HEK293 (cell line): ENCODE data around the gene ADCY3.

Source experiments
- CTCF ChIA-PET: fragments of 350-600 bp; formaldehyde crosslinking; extraction: SDS; loops from one replicate; lab custom pipeline; 2021; ENCODE audit warnings: antibody characterized with exemption; lab: Yijun Ruan, JAX
- POLR2A ChIA-PET: fragments of 300-600 bp; formaldehyde crosslinking; extraction: SDS; loops from one replicate; lab custom pipeline; 2020; ENCODE audit warnings: antibody characterized with exemption, inconsistent platforms; lab: Yijun Ruan, JAX
- H3K27ac ChIP-seq: fragments of 200-500 bp; sonication (Bioruptor generic); 2 replicates; pipeline ENCODE4 v1.5.1; 2014; ENCODE audit warnings: low read depth, low read length, control low read depth, inconsistent platforms; ENCODE audit errors: extremely low read depth
- H3K36me3 ChIP-seq, 2 experiments: fragments of 200-500 bp in 1 of 2; sonication (Bioruptor generic) in 1 of 2; 1 replicate in 1 of 2; 2 replicates in 1 of 2; pipeline ENCODE4 v1.5.1; 2014 to 2017; ENCODE audit warnings: inconsistent platforms in 2 of 2, low read length in 2 of 2; ENCODE audit not compliant: control insufficient read depth in 2 of 2, insufficient read depth in 1 of 2
- H3K4me1 ChIP-seq: fragments of 200-500 bp; sonication (Bioruptor generic); 2 replicates; pipeline ENCODE4 v1.5.1; 2014; ENCODE audit warnings: mild to moderate bottlenecking, low read length, inconsistent platforms; ENCODE audit not compliant: control insufficient read depth, insufficient read depth
- H3K4me3 ChIP-seq: 2 replicates; pipeline ENCODE4 v1.5.1; 2011; ENCODE audit warnings: low read depth, mild to moderate bottlenecking, control low read depth, low read length, moderate library complexity
- H3K9me3 ChIP-seq: fragments of 200-500 bp; sonication (Bioruptor generic); 2 replicates; pipeline ENCODE4 v1.5.1; 2014; ENCODE audit warnings: low read depth, low read length, inconsistent platforms; ENCODE audit not compliant: control insufficient read depth, insufficient read depth
- GLIS1 ChIP-seq: fragments of 450-650 bp; formaldehyde crosslinking; IDR thresholded peaks from 2 replicates; pipeline ENCODE4 v1.5.1; 2016; ENCODE audit warnings: missing biosample characterization, missing genetic modification characterization
- KLF1 ChIP-seq: fragments of 450-650 bp; formaldehyde crosslinking; IDR thresholded peaks from 2 replicates; pipeline ENCODE4 v1.5.1; 2016; ENCODE audit warnings: missing biosample characterization, missing genetic modification characterization
- OSR2 ChIP-seq: fragments of 450-650 bp; formaldehyde crosslinking; IDR thresholded peaks from 2 replicates; pipeline ENCODE4 v1.5.1; 2016; ENCODE audit warnings: missing biosample characterization, missing genetic modification characterization
- PRDM1 ChIP-seq: fragments of 450-650 bp; formaldehyde crosslinking; IDR thresholded peaks from 2 replicates; pipeline ENCODE4; 2016; ENCODE audit warnings: missing biosample characterization, missing genetic modification characterization
- PRDM10 ChIP-seq: fragments of 450-650 bp; formaldehyde crosslinking; IDR thresholded peaks from 2 replicates; pipeline ENCODE4 v1.5.1; 2016; ENCODE audit warnings: missing biosample characterization, missing genetic modification characterization
- TCF7L2 ChIP-seq: IDR thresholded peaks from 2 replicates; pipeline ENCODE4 v1.6.1; 2011; ENCODE audit warnings: low read depth, mild to moderate bottlenecking, inconsistent platforms, low read length, moderate library complexity, borderline replicate concordance
- ZNF2 ChIP-seq: fragments of 450-650 bp; formaldehyde crosslinking; IDR thresholded peaks from 2 replicates; pipeline ENCODE4 v1.5.1; 2016; ENCODE audit warnings: missing biosample characterization, missing genetic modification characterization
- ZNF324 ChIP-seq: fragments of 450-650 bp; formaldehyde crosslinking; IDR thresholded peaks from 2 replicates; pipeline ENCODE4 v1.5.1; 2016; ENCODE audit warnings: missing biosample characterization, missing genetic modification characterization
- ZNF510 ChIP-seq: fragments of 450-650 bp; formaldehyde crosslinking; IDR thresholded peaks from 2 replicates; pipeline ENCODE4 v1.5.1; 2018; ENCODE audit warnings: mild to moderate bottlenecking, missing genetic modification characterization, missing biosample characterization; ENCODE audit not compliant: insufficient replicate concordance
- ZNF530 ChIP-seq: fragments of 450-650 bp; formaldehyde crosslinking; IDR thresholded peaks from 2 replicates; pipeline ENCODE4 v1.5.1; 2016; ENCODE audit warnings: low read depth, missing biosample characterization, missing genetic modification characterization
- ZNF560 ChIP-seq: fragments of 450-650 bp; formaldehyde crosslinking; IDR thresholded peaks from 2 replicates; pipeline ENCODE4 v1.5.1; 2017; ENCODE audit warnings: missing biosample characterization, missing genetic modification characterization, borderline replicate concordance
- ZNF600 ChIP-seq: fragments of 450-650 bp; formaldehyde crosslinking; IDR thresholded peaks from 2 replicates; pipeline ENCODE4 v1.5.1; 2016; ENCODE audit warnings: missing biosample characterization, missing genetic modification characterization
- ZNF777 ChIP-seq: fragments of 450-650 bp; formaldehyde crosslinking; IDR thresholded peaks from 2 replicates; pipeline ENCODE4 v1.5.1; 2017; ENCODE audit warnings: missing biosample characterization, missing genetic modification characterization, borderline replicate concordance
- TF ChIP-seq, protein P1 (sequence below): fragments of 450-650 bp; formaldehyde crosslinking; IDR thresholded peaks from 2 replicates; pipeline ENCODE4 v1.5.1; 2017; ENCODE audit warnings: missing biosample characterization, missing genetic modification characterization

The ADCY3 gene

GRCh38 chr2:24915796-24916195 lies 4.2 kb downstream of the ADCY3 start:
- Histone ChIP-seq H3K4me3 (no peak overlapping the region), H3K9me3 (no peaks in the 10 kb centered on the region), H3K36me3 (peaks cover 11 to 62% of the 10 kb centered on the region in 2 experiments; a peak in 2 of 3 replicates), H3K27ac (no peak overlapping the region), H3K4me1 (no peaks in the 10 kb centered on the region; the same call in 1 of the 2 replicates)
- ChIA-PET POLR2A (no interaction called here), CTCF (interaction anchor here (0.6 kb wide), 1 partner anchor 213 kb away, joined by 3 read pairs; no protein-coding TSS in a partner anchor)
- TF ChIP-seq ZNF530 (no peak), GLIS1 (0 out of 2 replicates have a peak, but pooled peaks have one; percentile 23)

GRCh38 chr2:24915175-24915574 lies 4.9 kb downstream of the ADCY3 start:
- Histone ChIP-seq H3K4me1 (no peaks in the 10 kb centered on the region; the same call in 1 of the 2 replicates), H3K36me3 (peaks cover 15 to 64% of the 10 kb centered on the region in 2 experiments; a peak in 2 of 3 replicates)
- no peak for TF ChIP-seq ZNF560
- TF ChIP-seq ZNF324 (tag by site-specific recombination) = no peak
- no peak for TF ChIP-seq ZNF777 (tag by site-specific recombination)
- TF ChIP-seq PRDM10 = no peak
- no peak for TF ChIP-seq ZNF2 (tag by site-specific recombination)
- no peak for TF ChIP-seq ZNF510 (tag by site-specific recombination)
- no peak for TF ChIP-seq OSR2 (tag by site-specific recombination)
- no peak for TF ChIP-seq TCF7L2
- TF ChIP-seq, all 188 proteins: peak for 0
- CTCF ChIA-PET = interaction anchor here (0.6 kb wide), 1 partner anchor 302 kb away, joined by 3 read pairs; no protein-coding TSS in a partner anchor
- H3K4me3 ChIP-seq = no peak overlapping the region
- no peaks in the 10 kb centered on the region for H3K9me3 ChIP-seq
- POLR2A ChIA-PET = no interaction called here
- H3K27ac ChIP-seq = no peak overlapping the region

DNA sequence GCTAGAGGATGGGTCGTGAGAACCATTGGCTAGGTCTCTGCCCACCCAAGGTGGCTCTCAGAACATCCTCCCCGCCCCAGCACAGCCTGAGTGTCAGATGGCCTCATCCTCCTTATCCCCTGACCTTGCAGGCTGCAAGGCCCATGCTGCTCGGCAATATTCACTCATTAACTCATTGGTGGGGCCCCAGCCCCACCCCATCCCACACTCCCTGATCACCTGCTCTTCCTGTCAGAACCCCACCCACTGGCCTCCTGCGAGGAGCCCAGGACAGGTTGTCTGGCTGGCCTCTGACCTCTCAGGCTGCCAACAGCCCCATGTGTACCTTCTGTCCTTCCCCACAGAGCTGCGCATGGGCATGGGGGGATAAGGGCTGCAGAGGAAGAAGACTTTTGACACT lies 5.3 kb downstream of the ADCY3 start:
- H3K9me3 ChIP-seq = no peaks in the 10 kb centered on the region
- POLR2A ChIA-PET = no interaction called here
- no peak overlapping the region for H3K27ac ChIP-seq
- no peak overlapping the region for H3K4me3 ChIP-seq
- H3K4me1 ChIP-seq = no peaks in the 10 kb centered on the region; the same call in 1 of the 2 replicates
- peak; percentile 36; the same call in 1 of the 2 replicates for TF ChIP-seq KLF1 (tag by site-specific recombination)
- TF ChIP-seq, protein P1, sequence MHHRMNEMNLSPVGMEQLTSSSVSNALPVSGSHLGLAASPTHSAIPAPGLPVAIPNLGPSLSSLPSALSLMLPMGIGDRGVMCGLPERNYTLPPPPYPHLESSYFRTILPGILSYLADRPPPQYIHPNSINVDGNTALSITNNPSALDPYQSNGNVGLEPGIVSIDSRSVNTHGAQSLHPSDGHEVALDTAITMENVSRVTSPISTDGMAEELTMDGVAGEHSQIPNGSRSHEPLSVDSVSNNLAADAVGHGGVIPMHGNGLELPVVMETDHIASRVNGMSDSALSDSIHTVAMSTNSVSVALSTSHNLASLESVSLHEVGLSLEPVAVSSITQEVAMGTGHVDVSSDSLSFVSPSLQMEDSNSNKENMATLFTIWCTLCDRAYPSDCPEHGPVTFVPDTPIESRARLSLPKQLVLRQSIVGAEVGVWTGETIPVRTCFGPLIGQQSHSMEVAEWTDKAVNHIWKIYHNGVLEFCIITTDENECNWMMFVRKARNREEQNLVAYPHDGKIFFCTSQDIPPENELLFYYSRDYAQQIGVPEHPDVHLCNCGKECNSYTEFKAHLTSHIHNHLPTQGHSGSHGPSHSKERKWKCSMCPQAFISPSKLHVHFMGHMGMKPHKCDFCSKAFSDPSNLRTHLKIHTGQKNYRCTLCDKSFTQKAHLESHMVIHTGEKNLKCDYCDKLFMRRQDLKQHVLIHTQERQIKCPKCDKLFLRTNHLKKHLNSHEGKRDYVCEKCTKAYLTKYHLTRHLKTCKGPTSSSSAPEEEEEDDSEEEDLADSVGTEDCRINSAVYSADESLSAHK (tag by site-specific recombination) = no peak
- peaks cover 15 to 68% of the 10 kb centered on the region in 2 experiments; a peak in 2 of 3 replicates for H3K36me3 ChIP-seq
- CTCF ChIA-PET = no interaction called here

GRCh38 chr2:24913911-24914310 lies 6.1 kb downstream of the ADCY3 start:
- no peak overlapping the region for H3K27ac ChIP-seq
- TF ChIP-seq ZNF600 (tag by site-specific recombination) = 0 out of 2 replicates have a peak, but pooled peaks have one; percentile 39
- no peak for TF ChIP-seq PRDM1
- POLR2A ChIA-PET = no interaction called here
- no peak overlapping the region for H3K4me3 ChIP-seq
- no peaks in the 10 kb centered on the region; the same call in 1 of the 2 replicates for H3K4me1 ChIP-seq
- H3K36me3 ChIP-seq = peaks cover 15 to 76% of the 10 kb centered on the region in 2 experiments; a peak in 2 of 3 replicates
- H3K9me3 ChIP-seq = no peaks in the 10 kb centered on the region
- CTCF ChIA-PET = no interaction called here
